ENCODE results near the gene OR13C9.

DNA sequence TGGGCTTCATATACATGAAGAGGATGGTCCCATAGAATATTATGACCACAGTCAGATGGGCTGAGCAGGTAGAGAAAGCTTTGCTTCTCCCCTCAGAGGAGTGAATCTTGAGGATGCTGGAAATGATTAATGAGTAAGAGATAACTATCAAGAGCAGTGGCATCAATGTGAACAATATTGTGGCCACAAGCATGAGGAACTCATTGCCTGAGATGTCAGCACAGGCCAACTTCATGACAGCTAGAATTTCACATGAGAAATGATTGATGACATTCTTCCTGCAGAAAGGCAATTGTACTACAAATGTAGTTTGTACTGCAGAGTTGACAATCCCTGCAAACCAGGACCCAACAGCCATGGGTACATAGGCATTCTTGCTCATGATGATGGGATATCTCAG is 586 bp downstream of the OR13C9 start:
- TF ChIP-seq POLR2AphosphoS5 (IDR thresholded peaks at IDR 0.05; ENCODE audit: low read depth, low read length) = no peak
- TF ChIP-seq, protein P1, sequence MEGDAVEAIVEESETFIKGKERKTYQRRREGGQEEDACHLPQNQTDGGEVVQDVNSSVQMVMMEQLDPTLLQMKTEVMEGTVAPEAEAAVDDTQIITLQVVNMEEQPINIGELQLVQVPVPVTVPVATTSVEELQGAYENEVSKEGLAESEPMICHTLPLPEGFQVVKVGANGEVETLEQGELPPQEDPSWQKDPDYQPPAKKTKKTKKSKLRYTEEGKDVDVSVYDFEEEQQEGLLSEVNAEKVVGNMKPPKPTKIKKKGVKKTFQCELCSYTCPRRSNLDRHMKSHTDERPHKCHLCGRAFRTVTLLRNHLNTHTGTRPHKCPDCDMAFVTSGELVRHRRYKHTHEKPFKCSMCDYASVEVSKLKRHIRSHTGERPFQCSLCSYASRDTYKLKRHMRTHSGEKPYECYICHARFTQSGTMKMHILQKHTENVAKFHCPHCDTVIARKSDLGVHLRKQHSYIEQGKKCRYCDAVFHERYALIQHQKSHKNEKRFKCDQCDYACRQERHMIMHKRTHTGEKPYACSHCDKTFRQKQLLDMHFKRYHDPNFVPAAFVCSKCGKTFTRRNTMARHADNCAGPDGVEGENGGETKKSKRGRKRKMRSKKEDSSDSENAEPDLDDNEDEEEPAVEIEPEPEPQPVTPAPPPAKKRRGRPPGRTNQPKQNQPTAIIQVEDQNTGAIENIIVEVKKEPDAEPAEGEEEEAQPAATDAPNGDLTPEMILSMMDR (IDR thresholded peaks at IDR 0.05) = no peak
- TF ChIP-seq, protein P2, sequence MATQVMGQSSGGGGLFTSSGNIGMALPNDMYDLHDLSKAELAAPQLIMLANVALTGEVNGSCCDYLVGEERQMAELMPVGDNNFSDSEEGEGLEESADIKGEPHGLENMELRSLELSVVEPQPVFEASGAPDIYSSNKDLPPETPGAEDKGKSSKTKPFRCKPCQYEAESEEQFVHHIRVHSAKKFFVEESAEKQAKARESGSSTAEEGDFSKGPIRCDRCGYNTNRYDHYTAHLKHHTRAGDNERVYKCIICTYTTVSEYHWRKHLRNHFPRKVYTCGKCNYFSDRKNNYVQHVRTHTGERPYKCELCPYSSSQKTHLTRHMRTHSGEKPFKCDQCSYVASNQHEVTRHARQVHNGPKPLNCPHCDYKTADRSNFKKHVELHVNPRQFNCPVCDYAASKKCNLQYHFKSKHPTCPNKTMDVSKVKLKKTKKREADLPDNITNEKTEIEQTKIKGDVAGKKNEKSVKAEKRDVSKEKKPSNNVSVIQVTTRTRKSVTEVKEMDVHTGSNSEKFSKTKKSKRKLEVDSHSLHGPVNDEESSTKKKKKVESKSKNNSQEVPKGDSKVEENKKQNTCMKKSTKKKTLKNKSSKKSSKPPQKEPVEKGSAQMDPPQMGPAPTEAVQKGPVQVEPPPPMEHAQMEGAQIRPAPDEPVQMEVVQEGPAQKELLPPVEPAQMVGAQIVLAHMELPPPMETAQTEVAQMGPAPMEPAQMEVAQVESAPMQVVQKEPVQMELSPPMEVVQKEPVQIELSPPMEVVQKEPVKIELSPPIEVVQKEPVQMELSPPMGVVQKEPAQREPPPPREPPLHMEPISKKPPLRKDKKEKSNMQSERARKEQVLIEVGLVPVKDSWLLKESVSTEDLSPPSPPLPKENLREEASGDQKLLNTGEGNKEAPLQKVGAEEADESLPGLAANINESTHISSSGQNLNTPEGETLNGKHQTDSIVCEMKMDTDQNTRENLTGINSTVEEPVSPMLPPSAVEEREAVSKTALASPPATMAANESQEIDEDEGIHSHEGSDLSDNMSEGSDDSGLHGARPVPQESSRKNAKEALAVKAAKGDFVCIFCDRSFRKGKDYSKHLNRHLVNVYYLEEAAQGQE (IDR thresholded peaks at IDR 0.05; ENCODE audit: insufficient read depth in 1 of 2, low read depth in 2 of 2, low read length in 1 of 2) = no peak
